NCI-H1417 (cell line): ENCODE results near the gene HTRA3.

Source experiments
- DNase-seq, 3 experiments: peaks; one replicate each; lab custom pipeline; 2025; lab: John Stamatoyannopoulos, UW

The HTRA3 gene

GRCh38 chr4:8292478-8293107 is 23.0 kb downstream of the HTRA3 start:
- no peak for DNase-seq

- DNase-seq: no peak
Measured at GRCh38 chr4:8293131-8293975, 23.8 kb downstream of the HTRA3 start.

- no peak for DNase-seq
Measured at GRCh38 chr4:8294036-8294435, 24.5 kb downstream of the HTRA3 start.

DNA sequence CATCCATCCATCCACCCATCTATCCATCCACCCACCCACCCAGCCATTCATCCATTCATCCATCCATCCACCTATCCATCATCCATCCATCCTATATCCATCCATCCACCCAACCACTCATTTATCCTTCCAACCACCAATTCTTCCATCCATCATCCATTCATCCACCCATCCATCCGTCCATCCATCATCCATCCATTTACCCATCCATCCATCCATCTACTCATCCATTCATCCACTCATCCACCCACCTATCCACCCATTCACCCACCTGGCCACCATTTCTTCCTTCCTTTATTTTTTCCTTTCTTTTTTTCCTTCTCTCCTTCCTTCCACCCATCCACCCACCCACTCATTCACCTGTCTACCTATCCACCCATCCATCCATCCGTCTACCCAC is 25.2 kb downstream of the HTRA3 start:
- no peak for DNase-seq

- DNase-seq: no peak
Measured at GRCh38 chr4:8295471-8295870, 25.9 kb downstream of the HTRA3 start.

DNA sequence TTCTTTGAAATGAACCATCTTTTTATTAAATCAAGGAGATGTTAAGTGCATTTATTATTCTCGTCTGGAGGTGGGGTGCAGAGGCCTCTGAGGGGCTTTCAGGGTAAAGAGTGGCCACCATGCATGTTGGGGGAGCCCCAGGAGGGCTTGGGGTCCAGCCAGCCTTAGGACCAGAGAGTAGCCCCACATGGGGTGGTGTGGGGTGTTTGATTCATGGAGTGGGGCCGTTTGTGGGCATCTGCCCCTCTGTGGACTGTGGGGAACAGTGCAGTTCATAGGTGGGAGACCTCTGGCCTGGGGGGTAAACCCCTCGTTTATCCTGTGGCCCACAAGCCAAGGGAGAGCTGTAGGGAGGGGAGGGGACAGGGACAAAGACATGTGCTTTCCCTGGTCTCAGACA is 26.9 kb downstream of the HTRA3 start:
- no peak for DNase-seq

- DNase-seq: no peak
Measured at GRCh38 chr4:8297141-8297601, 27.6 kb downstream of the HTRA3 start.

GRCh38 chr4:8297691-8298485 is 28.3 kb downstream of the HTRA3 start:
- DNase-seq: no peak

DNA sequence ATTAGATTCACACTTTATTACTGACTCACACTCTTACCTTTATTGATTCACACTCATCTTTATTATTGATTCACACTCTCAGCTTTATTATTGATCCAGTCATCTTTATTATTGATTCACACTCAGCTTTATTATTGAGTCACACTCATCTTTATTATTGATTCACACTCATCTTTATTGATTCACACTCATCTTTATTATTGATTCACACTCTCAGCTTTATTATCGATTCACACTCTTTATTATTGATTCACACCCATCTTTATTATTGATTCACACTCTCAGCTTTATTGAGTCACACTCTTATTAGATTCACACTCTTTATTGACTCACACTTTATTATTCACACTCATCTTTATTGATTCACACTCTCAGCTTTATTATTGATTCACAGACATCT is 31.3 kb downstream of the HTRA3 start:
- DNase-seq: no peak

DNA sequence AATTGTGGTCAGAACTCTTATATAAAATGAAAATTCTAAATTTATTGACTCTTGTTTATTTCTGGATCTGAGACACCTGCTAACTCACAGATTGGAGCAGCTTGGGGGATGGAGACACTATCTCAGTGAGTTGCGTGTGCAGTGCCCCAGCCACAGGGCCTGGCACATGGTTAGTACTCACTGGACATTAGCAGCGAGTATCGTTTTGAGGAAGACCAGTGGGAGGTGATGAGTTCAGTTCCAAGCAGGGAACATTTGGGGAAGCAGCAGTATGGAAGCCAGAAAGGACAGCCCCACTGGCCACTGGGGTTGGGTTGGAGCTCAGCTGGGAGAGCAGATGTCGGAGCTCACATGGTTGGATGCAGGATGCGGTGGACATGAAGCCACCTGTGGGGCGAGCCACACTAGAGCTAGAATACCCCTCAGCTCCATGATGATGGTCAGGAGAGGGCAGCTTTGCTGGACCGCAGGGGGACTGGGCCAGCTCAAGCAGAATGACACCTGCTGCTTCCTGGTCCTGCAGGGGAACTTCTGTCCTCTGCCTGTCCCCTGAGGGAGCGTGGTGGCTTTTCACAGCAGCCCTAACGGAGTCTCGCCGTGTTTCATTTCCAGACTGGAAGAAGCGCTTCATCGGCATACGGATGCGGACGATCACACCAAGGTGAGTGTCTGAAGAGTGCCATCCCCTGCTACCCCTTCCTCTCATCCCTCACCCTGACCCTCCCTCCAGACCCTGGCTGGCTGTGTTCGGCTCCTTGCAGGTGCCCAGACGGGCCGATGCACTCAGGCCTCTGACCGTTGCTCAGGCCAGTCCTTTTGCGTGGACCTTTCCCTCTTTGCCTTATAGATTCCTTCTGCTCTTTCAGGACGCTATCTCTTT is 32.5 kb downstream of the HTRA3 start:
- no peak for DNase-seq

GRCh38 chr4:8303081-8303480 is 33.5 kb downstream of the HTRA3 start:
- DNase-seq: no peak

DNA sequence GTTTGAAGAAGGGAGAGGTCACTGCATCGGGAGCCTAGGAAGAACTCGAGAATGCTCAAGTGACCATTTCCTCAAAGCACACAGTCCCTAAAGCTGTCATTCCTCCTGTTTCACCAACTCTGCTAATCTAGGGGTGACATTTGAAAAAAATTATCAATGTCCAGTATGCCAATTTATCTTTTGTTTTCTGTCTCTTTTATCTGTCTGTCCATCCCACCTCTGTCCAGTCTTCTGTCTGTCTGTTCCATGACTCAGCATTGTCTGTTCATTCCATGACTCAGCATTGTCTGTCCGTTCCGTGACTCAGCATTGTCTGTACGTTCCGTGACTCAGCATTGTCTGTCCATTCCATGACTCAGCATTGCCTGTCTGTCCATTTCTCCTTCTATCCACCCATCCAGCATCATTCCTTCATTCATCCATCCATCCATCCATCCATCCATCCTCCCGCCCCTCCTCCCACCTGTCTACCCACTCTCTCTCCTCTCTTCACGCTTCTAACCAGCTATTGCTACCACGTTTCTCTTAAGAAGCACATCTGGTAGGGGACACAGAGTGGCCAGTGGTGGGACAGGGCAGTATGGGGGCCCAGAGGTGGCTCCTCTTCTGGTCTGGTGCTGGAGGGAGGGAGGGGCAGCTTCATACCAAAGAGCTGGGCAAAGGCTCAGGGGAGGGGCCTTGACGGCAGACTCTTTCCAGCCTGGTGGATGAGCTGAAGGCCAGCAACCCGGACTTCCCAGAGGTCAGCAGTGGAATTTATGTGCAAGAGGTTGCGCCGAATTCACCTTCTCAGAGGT is 34.1 kb downstream of the HTRA3 start:
- DNase-seq: no peak

GRCh38 chr4:8304827-8305695 is 35.5 kb downstream of the HTRA3 start:
- no peak for DNase-seq

DNA sequence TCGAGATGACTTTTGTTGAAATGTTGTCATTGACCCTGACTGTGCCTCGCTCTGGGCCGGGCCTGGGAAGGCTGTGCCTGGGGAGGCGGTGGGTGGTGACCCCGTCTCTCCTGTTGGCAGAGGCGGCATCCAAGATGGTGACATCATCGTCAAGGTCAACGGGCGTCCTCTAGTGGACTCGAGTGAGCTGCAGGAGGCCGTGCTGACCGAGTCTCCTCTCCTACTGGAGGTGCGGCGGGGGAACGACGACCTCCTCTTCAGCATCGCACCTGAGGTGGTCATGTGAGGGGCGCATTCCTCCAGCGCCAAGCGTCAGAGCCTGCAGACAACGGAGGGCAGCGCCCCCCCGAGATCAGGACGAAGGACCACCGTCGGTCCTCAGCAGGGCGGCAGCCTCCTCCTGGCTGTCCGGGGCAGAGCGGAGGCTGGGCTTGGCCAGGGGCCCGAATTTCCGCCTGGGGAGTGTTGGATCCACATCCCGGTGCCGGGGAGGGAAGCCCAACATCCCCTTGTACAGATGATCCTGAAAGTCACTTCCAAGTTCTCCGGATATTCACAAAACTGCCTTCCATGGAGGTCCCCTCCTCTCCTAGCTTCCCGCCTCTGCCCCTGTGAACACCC is 36.4 kb downstream of the HTRA3 start:
- DNase-seq: no peak

DNA sequence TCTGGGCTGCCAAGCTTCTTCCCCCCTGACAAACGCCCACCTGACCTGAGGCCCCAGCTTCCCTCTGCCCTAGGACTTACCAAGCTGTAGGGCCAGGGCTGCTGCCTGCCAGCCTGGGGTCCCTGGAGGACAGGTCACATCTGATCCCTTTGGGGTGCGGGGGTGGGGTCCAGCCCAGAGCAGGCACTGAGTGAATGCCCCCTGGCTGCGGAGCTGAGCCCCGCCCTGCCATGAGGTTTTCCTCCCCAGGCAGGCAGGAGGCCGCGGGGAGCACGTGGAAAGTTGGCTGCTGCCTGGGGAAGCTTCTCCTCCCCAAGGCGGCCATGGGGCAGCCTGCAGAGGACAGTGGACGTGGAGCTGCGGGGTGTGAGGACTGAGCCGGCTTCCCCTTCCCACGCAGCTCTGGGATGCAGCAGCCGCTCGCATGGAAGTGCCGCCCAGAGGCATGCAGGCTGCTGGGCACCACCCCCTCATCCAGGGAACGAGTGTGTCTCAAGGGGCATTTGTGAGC is 37.0 kb downstream of the HTRA3 start:
- no peak for DNase-seq

GRCh38 chr4:8307121-8307520 is 37.6 kb downstream of the HTRA3 start:
- no peak for DNase-seq

GRCh38 chr4:8307714-8308113 is 38.2 kb downstream of the HTRA3 start:
- no peak for DNase-seq

DNA sequence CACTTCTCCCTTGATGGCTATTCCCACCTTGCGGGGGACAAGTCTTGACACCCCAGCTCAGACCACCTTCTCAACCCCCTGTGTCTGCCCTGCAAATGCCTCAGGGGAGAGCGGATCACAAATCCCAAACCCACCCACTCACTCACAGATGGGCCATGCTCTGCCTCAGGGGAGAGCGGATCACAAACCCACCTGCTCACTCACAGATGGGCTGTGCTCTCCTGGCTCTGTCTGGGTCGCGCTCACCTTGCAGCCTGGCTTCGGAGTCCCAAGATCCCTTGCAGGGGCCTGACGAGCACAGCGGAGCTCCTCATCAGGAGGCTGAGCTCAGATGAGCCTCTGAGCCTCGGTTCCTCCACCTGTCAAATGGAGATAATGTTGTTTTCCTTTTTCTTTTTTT is 38.6 kb downstream of the HTRA3 start:
- DNase-seq: no peak
